HG03066 (cell line): ENCODE measurements around the gene CEACAM3.

Source experiments
- ATAC-seq: cut with Tn5 transposase; IDR thresholded peaks from one replicate; pipeline ENCODE4 v1.9.1; 2021; ENCODE audit warnings: low read depth; ENCODE audit not compliant: unreplicated experiment

Gene CEACAM3

GRCh38 chr19:41843371-41843770, 47.0 kb downstream of the CEACAM3 start:
- ATAC-seq = no peak

- no peak for ATAC-seq
These were observed 48.2 kb downstream of the CEACAM3 start, which contains the start of gene LYPD4 for GRCh38 chr19:41844601-41845000. Gene LYPD4 (minus strand): TSS chr19:41844683. CDS start chr19:41839285, 5,398 bp downstream.

GRCh38 chr19:41845001-41845050, 48.4 kb downstream of the CEACAM3 start, which contains the start of gene DMRTC2:
Gene DMRTC2 (plus strand): TSS chr19:41845042. CDS start chr19:41847429, 2,387 bp downstream.
- no peak for ATAC-seq

- ATAC-seq = no peak
These were observed 48.7 kb downstream of the CEACAM3 start for GRCh38 chr19:41845051-41845590.

- no peak for ATAC-seq
These were observed 51.1 kb downstream of the CEACAM3 start for GRCh38 chr19:41847351-41848105.

GRCh38 chr19:41848666-41849065, 52.3 kb downstream of the CEACAM3 start:
- no peak for ATAC-seq

GRCh38 chr19:41849067-41849466, 52.7 kb downstream of the CEACAM3 start:
- ATAC-seq = no peak

- ATAC-seq = no peak
These were observed 54.0 kb downstream of the CEACAM3 start for GRCh38 chr19:41850381-41850780.

GRCh38 chr19:41851456-41851855, 55.1 kb downstream of the CEACAM3 start:
- ATAC-seq = no peak

GRCh38 chr19:41853344-41853743, 57.0 kb downstream of the CEACAM3 start:
- ATAC-seq = no peak

- ATAC-seq = no peak
These were observed 57.4 kb downstream of the CEACAM3 start for GRCh38 chr19:41853768-41854167.

GRCh38 chr19:41859213-41859617, 62.8 kb downstream of the CEACAM3 start:
- ATAC-seq = no peak

GRCh38 chr19:41859618-41860418, 63.4 kb downstream of the CEACAM3 start, which contains the start of gene RPS19:
Gene RPS19 (plus strand): TSS chr19:41860255. CDS start chr19:41860775, 520 bp downstream.
- peak; percentile 76 for ATAC-seq

- ATAC-seq = no peak
These were observed 64.2 kb downstream of the CEACAM3 start for GRCh38 chr19:41860419-41861115.
